D341Med (cell line): ENCODE results near the gene ZSCAN1.
A peak's percentile ranks its signal among the peaks of the same experiment; 100 is the strongest.

ENCODE experiments used
- DNase-seq: peaks from one replicate; pipeline ENCODE4 v3.0.0; 2012; ENCODE audit warnings: low spot score

The ZSCAN1 gene

GRCh38 chr19:58040751-58041525 is 7.1 kb downstream of the ZSCAN1 start:
- DNase-seq: no peak

- no peak for DNase-seq
Observed at GRCh38 chr19:58042495-58043340, 8.9 kb downstream of the ZSCAN1 start.

GRCh38 chr19:58044391-58044790 is 10.6 kb downstream of the ZSCAN1 start:
- no peak for DNase-seq

DNA sequence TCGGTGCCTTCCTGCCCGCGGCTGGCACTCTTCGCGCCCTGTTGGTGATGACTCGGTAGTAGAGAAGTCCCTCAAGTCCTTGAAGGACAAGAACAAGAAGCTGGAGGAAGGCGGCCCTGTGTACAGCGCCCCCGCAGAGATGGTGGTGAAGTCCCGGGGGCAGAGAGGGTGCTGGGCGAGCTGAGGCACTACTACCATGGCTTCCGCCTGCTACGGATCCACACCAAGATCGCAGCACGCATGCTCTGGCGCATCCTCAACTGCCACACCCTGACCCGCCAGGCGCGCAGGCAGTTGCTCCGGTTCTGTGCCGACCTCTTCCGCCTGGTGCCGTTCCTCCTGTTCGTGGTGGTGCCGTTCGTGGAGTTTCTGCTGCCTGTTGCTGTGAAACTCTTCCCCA is 11.1 kb downstream of the ZSCAN1 start:
- peak; percentile 17 for DNase-seq

DNA sequence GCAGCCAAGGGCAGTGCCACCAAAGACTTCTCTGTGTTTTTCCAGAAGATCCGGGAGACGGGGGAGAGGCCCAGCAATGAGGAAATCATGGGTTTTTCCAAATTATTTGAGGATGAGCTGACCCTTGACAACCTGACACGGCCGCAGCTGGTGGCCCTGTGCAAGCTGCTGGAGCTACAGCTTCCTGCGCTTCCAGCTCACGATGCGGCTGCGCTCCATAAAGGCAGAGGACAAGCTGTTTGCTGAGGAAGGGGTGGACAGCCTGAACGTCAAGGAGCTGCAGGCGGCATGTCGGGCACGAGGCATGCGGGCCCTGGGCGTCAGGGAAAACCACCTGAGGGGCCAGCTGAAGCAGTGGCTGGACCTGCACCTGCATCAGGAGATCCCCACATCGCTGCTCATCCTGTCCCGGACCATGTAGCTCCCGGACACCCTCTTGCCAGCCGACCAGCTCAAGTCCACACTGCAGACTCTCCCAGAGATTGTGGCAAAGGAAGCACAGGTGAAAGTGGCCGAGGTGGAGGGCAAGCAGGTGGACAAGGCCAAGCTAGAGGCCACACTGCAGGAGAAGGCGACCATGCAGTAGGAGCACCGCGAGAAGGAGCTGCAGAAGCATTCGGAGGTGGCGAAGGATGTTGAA is 11.7 kb downstream of the ZSCAN1 start:
- DNase-seq: peak; percentile 8

GRCh38 chr19:58046856-58047255 is 13.0 kb downstream of the ZSCAN1 start:
- peak; percentile 11 for DNase-seq

DNA sequence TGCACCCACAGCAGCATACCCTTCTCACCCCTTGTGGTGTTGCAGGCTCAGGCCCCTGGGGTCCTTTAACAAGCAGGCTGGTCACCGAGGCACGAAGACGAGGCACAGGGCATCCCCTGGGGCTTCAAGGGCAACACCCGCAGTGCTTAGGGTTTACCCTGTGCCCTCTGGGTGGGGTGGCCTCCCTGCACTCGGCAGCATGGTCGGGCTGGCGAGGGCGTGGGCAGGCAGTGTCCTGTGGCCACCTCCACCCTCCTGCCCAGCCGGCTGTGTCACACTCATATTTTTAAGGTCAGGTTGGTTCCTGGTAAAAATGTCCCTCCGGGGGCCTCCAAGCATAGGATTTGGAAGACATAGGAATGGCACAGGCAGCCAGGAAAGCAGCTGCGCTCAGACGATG is 13.8 kb downstream of the ZSCAN1 start:
- DNase-seq: peak; percentile 17

DNA sequence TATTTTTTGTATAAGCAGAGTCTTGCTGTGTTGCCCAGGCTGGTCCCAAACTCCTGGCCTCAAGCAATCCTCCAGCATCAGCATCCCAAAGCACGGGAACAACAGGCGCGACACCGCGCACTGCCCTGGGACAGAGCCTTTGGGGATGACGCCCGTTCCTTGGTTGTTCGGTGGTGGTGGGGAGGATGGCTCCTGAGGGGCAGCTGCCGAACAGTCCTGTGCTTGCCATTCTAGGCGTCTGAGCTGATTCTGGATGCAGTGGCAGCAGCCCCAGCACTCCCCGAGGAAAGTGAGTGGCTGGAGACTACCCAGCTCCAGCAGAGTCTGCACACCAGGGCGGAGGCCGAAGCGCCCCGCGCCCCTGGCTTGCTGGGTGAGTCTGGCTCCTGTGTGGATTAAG is 18.4 kb downstream of the ZSCAN1 start:
- peak; percentile 16 for DNase-seq

DNA sequence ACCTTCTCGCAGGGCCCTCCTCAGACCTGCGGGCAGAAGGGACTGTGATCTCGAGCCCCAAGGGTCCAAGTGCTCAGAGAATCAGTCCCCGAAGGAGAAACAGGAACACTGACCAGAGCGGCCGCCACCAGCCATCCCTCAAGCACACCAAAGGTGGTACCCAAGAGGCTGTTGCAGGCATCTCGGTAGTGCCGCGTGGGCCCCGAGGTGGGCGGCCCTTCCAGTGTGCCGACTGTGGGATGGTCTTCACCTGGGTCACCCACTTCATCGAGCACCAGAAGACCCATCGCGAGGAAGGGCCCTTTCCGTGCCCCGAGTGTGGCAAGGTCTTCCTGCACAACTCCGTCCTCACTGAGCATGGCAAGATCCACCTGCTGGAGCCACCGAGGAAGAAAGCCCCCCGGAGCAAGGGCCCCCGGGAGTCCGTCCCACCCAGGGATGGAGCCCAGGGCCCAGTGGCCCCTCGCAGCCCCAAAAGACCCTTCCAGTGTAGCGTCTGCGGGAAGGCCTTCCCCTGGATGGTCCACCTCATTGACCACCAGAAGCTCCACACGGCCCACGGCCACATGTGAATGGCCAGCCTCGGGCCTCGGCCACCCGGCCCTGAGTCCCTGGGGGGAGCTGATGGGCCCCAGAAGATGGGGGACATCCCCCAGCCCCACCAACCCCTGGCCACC is 19.8 kb downstream of the ZSCAN1 start:
- peak; percentile 26 for DNase-seq

DNA sequence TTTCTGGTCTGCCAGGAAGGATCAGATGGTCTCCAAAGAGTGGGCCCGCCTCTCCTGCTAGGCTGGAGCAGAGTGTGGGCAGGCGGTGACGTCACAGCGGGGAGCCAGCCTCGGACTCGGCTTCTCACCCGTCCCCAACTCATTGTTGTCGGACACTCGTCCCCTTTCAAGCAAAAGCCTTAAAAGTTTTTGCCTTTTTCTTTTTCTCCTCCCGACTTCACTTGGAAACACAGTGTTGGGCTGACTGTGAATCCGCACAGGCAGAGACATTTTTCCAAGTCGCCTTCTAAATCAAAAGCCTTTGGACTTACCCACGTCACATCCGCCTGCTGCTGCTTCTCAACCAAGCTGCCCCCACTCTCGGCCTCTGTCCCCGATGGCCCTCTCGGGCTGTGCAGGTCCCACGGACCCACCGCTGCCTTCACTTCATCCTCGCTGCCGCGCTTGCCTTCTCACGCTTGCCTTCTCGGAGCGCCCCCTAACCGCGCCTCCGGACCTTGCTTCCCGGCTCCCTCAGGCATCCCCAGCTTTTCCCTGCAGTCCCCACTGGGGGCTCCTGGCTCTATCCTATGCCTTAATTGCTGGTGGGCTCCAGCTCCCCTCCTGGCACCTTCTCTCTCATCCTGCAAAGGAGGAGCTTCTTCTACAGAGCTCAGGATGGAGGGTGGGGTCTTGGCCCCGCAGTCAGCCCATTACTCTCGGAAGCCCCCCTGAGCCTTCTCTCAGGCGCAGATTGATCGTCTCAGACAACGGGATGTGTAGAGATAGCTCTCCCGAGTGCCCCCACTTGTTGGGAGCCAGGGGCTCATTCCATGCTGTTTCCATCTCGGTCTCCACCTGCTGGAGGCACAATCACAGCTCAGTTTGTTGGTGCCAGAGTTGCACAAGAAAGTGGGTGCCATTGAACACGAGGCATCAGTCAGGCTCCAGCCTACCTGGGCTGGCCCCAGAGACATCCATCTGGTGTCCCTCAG is 21.4 kb downstream of the ZSCAN1 start:
- DNase-seq: peak; percentile 20

DNA sequence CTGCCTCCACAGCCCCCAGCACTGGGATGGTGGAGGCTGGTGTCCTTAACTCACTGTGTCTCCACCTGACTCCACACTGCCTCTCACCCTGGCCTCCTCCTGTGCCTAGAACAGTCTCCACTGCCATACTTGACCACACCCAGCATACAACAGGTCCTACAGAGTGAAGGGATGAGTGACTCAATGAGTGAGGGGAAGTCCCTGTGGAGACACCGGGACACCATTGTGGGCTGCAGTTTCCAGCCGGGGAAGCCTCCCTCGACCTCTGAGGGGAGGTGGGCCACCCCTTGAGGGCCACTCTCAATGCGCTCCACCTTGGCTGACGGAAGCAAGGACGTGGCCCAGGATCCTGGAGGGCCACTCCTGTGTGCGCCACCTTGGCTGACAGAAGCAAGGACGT is 22.4 kb downstream of the ZSCAN1 start:
- DNase-seq: no peak

GRCh38 chr19:58056861-58057260 is 23.0 kb downstream of the ZSCAN1 start:
- no peak for DNase-seq

DNA sequence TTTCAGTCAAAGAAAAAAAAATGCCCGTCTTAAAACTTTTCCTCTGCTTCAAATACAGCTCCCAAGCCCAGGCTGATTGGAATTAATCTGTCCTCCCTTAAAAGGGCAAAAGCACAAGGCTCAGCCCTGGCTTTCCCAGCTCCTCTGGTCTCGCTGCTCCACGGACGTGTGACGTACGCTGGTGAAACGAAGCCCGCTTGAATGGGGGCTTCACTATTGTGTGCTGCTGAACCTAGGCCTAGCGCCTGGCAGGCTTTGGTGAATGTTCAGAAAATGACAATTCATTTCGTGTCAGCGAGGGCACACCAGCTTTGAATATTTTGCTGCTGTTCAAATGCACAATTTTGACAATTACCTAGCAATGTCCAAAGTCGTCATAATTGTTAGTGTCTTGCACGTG is 24.6 kb downstream of the ZSCAN1 start:
- no peak for DNase-seq

DNA sequence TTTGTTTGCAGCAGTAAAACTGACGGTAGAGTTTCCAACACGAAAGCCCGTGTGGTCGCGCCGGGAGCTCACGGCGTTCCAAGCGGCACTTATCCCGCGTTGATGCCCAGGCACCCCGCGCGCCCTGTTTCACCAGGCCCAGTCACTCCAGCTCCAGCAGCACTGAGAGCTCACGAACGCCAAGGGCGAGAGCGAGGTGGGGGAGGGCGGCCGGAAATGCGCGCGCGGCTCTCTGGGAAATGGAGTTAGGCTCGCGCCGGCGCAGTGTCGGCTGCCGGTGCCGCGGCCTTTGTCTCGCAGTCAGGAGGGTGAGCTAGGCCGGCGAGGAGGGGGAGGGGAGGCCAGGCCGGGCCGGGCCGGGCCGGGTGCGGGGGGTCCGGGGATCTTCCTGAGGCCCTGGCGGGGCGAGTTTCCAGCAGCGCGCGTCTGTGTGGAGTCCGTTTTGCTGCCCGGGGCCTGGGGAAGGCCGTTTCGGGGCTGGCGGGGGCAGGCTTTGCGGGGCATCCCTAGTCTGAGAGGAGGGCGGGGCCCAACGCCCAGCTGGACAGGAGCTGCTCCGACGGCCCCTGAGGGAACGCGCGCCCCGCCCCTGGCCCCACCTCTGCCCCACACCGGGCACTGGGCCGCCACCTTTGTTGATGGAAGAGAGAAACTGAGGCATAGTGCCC is 25.3 kb downstream of the ZSCAN1 start, which contains the start of gene ZNF135:
Gene ZNF135 (plus strand): TSS at position 280 of the 668 bp plus-strand sequence. CDS start 721 bp downstream, outside the sequence.
- DNase-seq: peak; percentile 94

- DNase-seq: no peak
Observed at GRCh38 chr19:58059671-58060078, 25.9 kb downstream of the ZSCAN1 start.

GRCh38 chr19:58060231-58060630 is 26.4 kb downstream of the ZSCAN1 start:
- DNase-seq: no peak

DNA sequence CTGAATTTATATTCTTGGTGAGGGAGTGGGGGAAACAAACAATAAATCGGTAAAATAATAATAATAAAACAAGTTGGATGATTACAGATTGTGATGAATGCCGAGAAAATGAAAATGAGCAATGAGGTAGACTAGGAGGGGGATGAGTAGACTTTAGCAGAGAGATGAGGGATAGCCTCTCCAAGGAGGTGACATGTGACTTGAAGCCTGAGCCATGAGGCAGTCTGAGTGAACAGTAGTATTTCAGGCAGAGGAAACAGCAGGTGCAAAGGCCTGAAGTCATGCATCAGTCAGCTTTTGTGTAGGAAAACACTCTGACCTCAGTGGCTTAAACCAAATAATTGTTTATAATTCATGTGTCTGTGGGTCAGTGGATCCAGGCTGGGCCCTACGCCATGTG is 29.9 kb downstream of the ZSCAN1 start:
- DNase-seq: no peak

GRCh38 chr19:58067240-58067912 is 33.6 kb downstream of the ZSCAN1 start:
- no peak for DNase-seq

DNA sequence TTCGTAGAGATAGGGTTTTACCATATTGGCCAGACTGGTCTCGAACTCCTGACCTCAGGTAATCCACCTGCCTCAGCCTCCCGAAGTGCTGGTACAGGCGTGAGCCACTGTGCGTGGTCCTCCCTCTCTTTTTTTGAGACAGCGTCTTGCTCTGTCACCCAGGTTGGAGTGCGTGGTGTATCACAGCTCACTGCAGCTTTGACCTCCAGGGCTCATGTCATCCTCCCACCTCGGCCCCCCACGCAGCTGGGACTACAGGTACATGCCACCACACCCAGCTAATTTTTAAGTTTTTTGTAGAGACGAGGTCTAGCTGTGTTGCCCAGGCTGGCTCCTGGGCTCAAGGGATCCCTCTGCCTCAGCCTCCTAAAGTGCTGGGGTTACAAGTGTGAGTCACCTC is 46.0 kb downstream of the ZSCAN1 start:
- DNase-seq: no peak

DNA sequence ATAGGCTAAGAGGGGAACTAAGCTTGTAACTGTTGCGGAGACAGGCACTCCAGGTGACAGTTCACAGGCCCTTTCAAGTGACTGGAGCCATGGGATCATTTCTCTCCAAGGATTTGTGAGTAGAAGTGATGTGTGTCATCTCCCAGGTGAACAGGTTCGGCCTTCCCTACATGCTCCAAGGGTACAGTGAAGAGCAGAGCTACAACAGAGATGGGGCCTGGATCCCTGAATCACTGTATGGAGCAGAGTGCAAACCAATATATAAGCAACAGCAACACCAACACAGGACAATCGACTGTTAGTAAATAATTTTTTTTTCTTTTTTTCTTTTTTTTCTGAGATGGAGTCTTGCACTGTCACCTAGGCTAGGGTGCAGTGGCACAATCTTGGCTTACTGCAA is 49.2 kb downstream of the ZSCAN1 start:
- no peak for DNase-seq
